Body of pancreas (tissue), 4 donors: Measurements from ENCODE around the gene SYCP3. TPM values are rescaled to one million over a fixed set of nuclear protein-coding genes. Genes with fewer than 3 reads are reported as not detected.

Experiments
- ATAC-seq: fragments of 150-250 bp; one replicate; pipeline ENCODE4 v1.9.1; 2016
- DNase-seq, 4 donors: peaks; one replicate each; pipeline ENCODE4 v3.0.0-alpha.2; 2019
- H3K27ac ChIP-seq, 4 donors: fragments of 200-600 bp; sonication (generic); 1 replicate in 3 of 4; 2 replicates in 1 of 4; pipeline versions ENCODE4 v1.5.1 to v1.6.1; 2016 to 2019; ENCODE audit warnings: mild to moderate bottlenecking in 1 of 4, mixed read lengths in 1 of 4, moderate library complexity in 1 of 4
- H3K27me3 ChIP-seq, 2 donors: fragments of 200-600 bp; sonication (generic); one replicate each; pipeline ENCODE4 v1.6.0; 2016; ENCODE audit warnings: mild to moderate bottlenecking in 1 of 2
- H3K36me3 ChIP-seq, 2 donors: fragments of 200-600 bp; sonication (generic); replicated peaks in 1 of 2; 2 replicates each; pipeline ENCODE4 v1.5.1; 2016; ENCODE audit warnings: low read depth in 2 of 2; ENCODE audit not compliant: insufficient read depth in 1 of 2
- H3K4me1 ChIP-seq: fragments of 200-600 bp; sonication (generic); one replicate; pipeline ENCODE4 v1.6.0; 2016
- H3K4me3 ChIP-seq, 2 donors: fragments of 200-600 bp; sonication (generic); 1 replicate in 1 of 2; 2 replicates in 1 of 2; pipeline ENCODE4 v1.5.1; 2016 to 2019
- H3K9me3 ChIP-seq, 3 donors: fragments of 200-600 bp; sonication (generic); 1 replicate in 2 of 3; 2 replicates in 1 of 3; pipeline ENCODE4 v1.5.1; 2016
- CTCF ChIP-seq, 7 experiments: fragments of 450-650 bp in 4 of 7; fragments of 200-600 bp in 3 of 7; sonication (generic) in 3 of 7; IDR thresholded peaks; one replicate each; pipeline ENCODE4 v1.5.1; 2016 to 2019; ENCODE audit warnings: antibody characterized with exemption in 7 of 7
- POLR2A ChIP-seq, 3 donors: fragments of 450-650 bp; IDR thresholded peaks; one replicate each; pipeline ENCODE4 v1.6.1; 2016; ENCODE audit warnings: antibody characterized with exemption in 3 of 3, mild to moderate bottlenecking in 2 of 3
- whole genome bisulfite sequencing, 2 donors: methylation state at CpG; one replicate each; pipeline ENCODE4 v1.1.5; 2017; 5-methylcytosine and 5-hydroxymethylcytosine counted together
- intact Hi-C: fragments of 100-400 bp; cut with DNase I; formaldehyde crosslinking; loops from one replicate; pipeline ENCODE4 v1.15.1; 2023
- total RNA-seq, 2 donors: library from RNA; depleted of rRNA; stranded (reverse); fragments of >200 nt; gene quantifications; one replicate each; pipeline ENCODE4 v1.1.0, GENCODE V29; 2016

Gene SYCP3
- under 1 TPM in 1 of 2 donors, not detected in 1; 0.26 TPM for total RNA-seq

- H3K36me3 ChIP-seq = no peaks in the 10 kb centered on the region
- H3K27me3 ChIP-seq = no peaks in the 10 kb centered on the region
- H3K9me3 ChIP-seq = no peaks in the 10 kb centered on the region
- ATAC-seq = no peak
- no peak for DNase-seq
- H3K4me1 ChIP-seq = no peaks in the 10 kb centered on the region
- intact Hi-C loops = no loop called here
- no peak for TF ChIP-seq POLR2A (IDR thresholded peaks at IDR 0.05)
- TF ChIP-seq CTCF (IDR thresholded peaks at IDR 0.05) = no peak
- no peak within 1 kb of the TSS for H3K27ac ChIP-seq
- no peak within 1 kb of the TSS for H3K4me3 ChIP-seq
- WGBS, 2 donors = 97% methylated on average over 40 to 56 of the region's 57 CpGs
Observed at GRCh38 chr12:101738920-101739665, at the start of gene SYCP3. Gene SYCP3, minus strand, starts transcription at chr12:101739462. Its CDS starts 1,527 bp downstream, at chr12:101737935.

- no peak for TF ChIP-seq POLR2A (IDR thresholded peaks at IDR 0.05)
- TF ChIP-seq CTCF (IDR thresholded peaks at IDR 0.05) = no peak
- WGBS, 2 donors = 93 to 100% methylated on average over 1 of the region's 1 CpG
- no peaks in the 10 kb centered on the region for H3K27me3 ChIP-seq
- ATAC-seq = no peak
- intact Hi-C loops = no loop called here
- no peak overlapping the region for H3K4me3 ChIP-seq
- H3K4me1 ChIP-seq = no peaks in the 10 kb centered on the region
- no peaks in the 10 kb centered on the region for H3K36me3 ChIP-seq
- no peaks in the 10 kb centered on the region for H3K9me3 ChIP-seq
- no peak for DNase-seq
- no peak overlapping the region for H3K27ac ChIP-seq
Observed at GRCh38 chr12:101785671-101786070, 46.4 kb upstream of the SYCP3 start.

- ATAC-seq = no peak
- intact Hi-C loops = no loop called here
- no peaks in the 10 kb centered on the region for H3K9me3 ChIP-seq
Observed at GRCh38 chr12:101784376-101784775, 45.1 kb upstream of the SYCP3 start.

GRCh38 chr12:101783838-101784237 lies 44.6 kb upstream of the SYCP3 start:
- H3K9me3 ChIP-seq = no peaks in the 10 kb centered on the region
- no peak overlapping the region for H3K4me3 ChIP-seq
- 94 to 95% methylated on average over 2 of the region's 2 CpGs for WGBS, 2 donors
- intact Hi-C loops = no loop called here
- no peaks in the 10 kb centered on the region for H3K36me3 ChIP-seq
- H3K4me1 ChIP-seq = no peaks in the 10 kb centered on the region
- H3K27me3 ChIP-seq = no peaks in the 10 kb centered on the region
- TF ChIP-seq POLR2A (IDR thresholded peaks at IDR 0.05) = no peak
- TF ChIP-seq CTCF (IDR thresholded peaks at IDR 0.05) = no peak
- no peak for ATAC-seq
- DNase-seq = no peak
- H3K27ac ChIP-seq = no peak overlapping the region

More at GRCh38 chr12:101784376-101784775, 45.1 kb upstream of the SYCP3 start:
- Histone ChIP-seq H3K36me3 (no peaks in the 10 kb centered on the region), H3K27me3 (no peaks in the 10 kb centered on the region), H3K4me3 (no peak overlapping the region), H3K4me1 (no peaks in the 10 kb centered on the region), H3K27ac (no peak overlapping the region)
- no peak for TF ChIP-seq CTCF (IDR thresholded peaks at IDR 0.05)
- no peak for TF ChIP-seq POLR2A (IDR thresholded peaks at IDR 0.05)
- DNase-seq = no peak
- 95 to 100% methylated on average over 1 of the region's 1 CpG for WGBS, 2 donors

- Histone ChIP-seq H3K27me3 (no peaks in the 10 kb centered on the region), H3K9me3 (no peaks in the 10 kb centered on the region), H3K36me3 (no peaks in the 10 kb centered on the region), H3K4me3 (no peak overlapping the region), H3K27ac (no peak overlapping the region), H3K4me1 (no peaks in the 10 kb centered on the region)
- DNase-seq (no peak), ATAC-seq (no peak)
- intact Hi-C loops = no loop called here
- no peak for TF ChIP-seq POLR2A (IDR thresholded peaks at IDR 0.05)
- no peak for TF ChIP-seq CTCF (IDR thresholded peaks at IDR 0.05)
- WGBS, 2 donors = 70 to 76% methylated on average over 2 of the region's 2 CpGs
Observed at GRCh38 chr12:101783150-101783549, 43.9 kb upstream of the SYCP3 start.
